K562 treated with DMSO at 1 percent for 48 hours (cell line): ENCODE results near the gene RAMP1. TPM values are rescaled to one million over a fixed set of nuclear protein-coding genes. Genes with fewer than 3 reads are reported as not detected.

Source experiments
- total RNA-seq: library from RNA; unstranded; fragments of 300-600 nt; gene quantifications from 2 replicates; pipeline ENCODE4 v1.2.3, GENCODE V29; 2022; ENCODE audit warnings: low replicate concordance; ENCODE audit errors: extremely low read depth

The RAMP1 gene
- not detected in 2 replicates for total RNA-seq

DNA sequence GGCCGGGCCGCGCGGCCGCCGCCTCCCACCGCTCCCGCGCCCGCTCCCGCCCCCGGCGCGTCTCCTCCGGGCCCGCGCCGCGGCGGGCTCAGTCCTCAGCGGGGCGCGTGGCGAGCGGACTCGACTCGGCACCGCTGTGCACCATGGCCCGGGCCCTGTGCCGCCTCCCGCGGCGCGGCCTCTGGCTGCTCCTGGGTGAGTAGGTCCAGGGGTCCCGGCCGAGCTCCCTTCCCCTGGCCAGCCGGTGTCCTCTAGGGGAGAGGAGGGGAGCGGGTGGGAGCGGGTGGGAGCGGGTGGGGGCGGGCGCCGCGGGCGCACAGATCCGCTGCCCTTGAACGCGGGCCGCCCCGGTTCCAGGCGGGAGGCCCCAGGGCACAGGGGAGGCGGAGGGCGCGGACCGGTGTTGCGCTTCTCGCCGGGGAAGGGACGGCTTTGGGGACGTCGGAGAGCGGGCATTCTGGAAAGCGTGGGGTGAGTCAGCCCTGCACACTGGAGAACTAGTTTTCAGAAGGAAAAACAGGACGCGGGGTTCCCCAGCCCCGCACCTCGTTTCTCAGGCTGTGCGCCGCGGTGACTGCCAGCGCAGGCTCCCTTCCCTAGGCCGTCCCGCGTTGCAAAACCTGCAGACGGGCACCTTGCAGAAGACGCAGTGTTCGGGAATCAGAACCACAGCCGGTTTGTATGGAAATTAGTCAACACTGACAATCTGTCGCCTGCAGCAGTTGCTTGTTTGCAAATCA lies at the start of gene RAMP1:
Gene RAMP1, plus strand, starts transcription at position 91 of the 740 bp plus-strand sequence. Its CDS starts 53 bp downstream, at position 144.

Other genes starting within 250 kb of the RAMP1 start
- gene LRRFIP1, start 232.0 kb upstream of the RAMP1 start, total RNA-seq, result not detected in 2 replicates
- not detected in 2 replicates for gene RBM44, start 60.8 kb upstream of the RAMP1 start, total RNA-seq
- not detected in 2 replicates for gene UBE2F, start 107.4 kb downstream of the RAMP1 start, total RNA-seq
- gene SCLY, start 201.4 kb downstream of the RAMP1 start, total RNA-seq, result not detected in 2 replicates
- gene ESPNL, start 240.7 kb downstream of the RAMP1 start, total RNA-seq, result not detected in 2 replicates